Smooth muscle cell of the coronary artery (primary cell): ENCODE data around the gene RBP4. TPM values are rescaled to one million over a fixed set of nuclear protein-coding genes. Genes with fewer than 3 reads are reported as not detected.

Experiments
- total RNA-seq: library from RNA; depleted of rRNA; stranded (reverse); fragments of >200 nt; gene quantifications from 2 replicates; pipeline ENCODE4 v1.2.3, GENCODE V29; 2014; ENCODE audit warnings: low replicate concordance

Gene RBP4
- total RNA-seq = 0.15 and 0.23 TPM in 2 replicates

GRCh38 chr10:93601146-93601773 lies at the start of gene RBP4:
Gene RBP4 (minus strand): TSS chr10:93601235. CDS start chr10:93601028, 207 bp downstream.

GRCh38 chr10:93612311-93612710 lies 11.3 kb upstream of the RBP4 start, which contains the start of gene PDE6C:
Gene PDE6C (plus strand): TSS chr10:93612537. CDS start chr10:93612726, 189 bp downstream.

DNA sequence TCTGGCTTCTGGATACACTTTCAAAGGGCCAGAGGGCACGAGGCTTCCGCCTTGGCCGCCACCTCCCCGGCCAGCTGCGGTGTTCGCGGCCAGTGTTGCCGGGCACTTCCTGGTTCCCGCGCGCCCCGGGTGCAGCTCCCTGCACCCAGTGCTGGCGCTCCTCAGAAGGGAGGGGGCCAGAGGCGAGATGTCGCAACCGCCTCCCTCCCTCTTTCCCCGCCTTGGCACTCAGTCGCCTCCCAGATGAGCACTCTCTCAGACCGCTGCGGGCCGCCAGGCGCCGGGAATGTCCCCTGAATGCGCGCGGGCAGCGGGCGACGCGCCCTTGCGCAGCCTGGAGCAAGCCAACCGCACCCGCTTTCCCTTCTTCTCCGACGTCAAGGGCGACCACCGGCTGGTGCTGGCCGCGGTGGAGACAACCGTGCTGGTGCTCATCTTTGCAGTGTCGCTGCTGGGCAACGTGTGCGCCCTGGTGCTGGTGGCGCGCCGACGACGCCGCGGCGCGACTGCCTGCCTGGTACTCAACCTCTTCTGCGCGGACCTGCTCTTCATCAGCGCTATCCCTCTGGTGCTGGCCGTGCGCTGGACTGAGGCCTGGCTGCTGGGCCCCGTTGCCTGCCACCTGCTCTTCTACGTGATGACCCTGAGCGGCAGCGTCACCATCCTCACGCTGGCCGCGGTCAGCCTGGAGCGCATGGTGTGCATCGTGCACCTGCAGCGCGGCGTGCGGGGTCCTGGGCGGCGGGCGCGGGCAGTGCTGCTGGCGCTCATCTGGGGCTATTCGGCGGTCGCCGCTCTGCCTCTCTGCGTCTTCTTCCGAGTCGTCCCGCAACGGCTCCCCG lies 34.4 kb downstream of the RBP4 start, which contains the start of gene FFAR4:
TSS of gene FFAR4 (plus strand) at position 231 of the 842 bp plus-strand sequence. CDS start at position 287, 56 bp downstream.

Other genes starting within 250 kb of the RBP4 start
- gene MYOF, start 118.9 kb downstream of the RBP4 start, total RNA-seq = 116 and 191 TPM in 2 replicates
- 0.47 and 10.1 TPM in 2 replicates for gene CEP55, start 104.6 kb downstream of the RBP4 start, total RNA-seq
- gene FFAR4, start 34.6 kb downstream of the RBP4 start, total RNA-seq = not detected in 2 replicates
- not detected in 2 replicates for gene PDE6C, start 11.3 kb upstream of the RBP4 start, total RNA-seq
- gene FRA10AC1, start 101.4 kb upstream of the RBP4 start, total RNA-seq = 3.6 and 4.1 TPM in 2 replicates
- not detected in 2 replicates for gene LGI1, start 156.7 kb upstream of the RBP4 start, total RNA-seq